NK-92 (cell line): ENCODE data around the gene FLT3LG.

Experiments
- DNase-seq: peaks from one replicate; lab custom pipeline; 2025; ENCODE audit not compliant: unreplicated experiment; lab: John Stamatoyannopoulos, UW

Gene FLT3LG

GRCh38 chr19:49507803-49508494 lies 33.9 kb downstream of the FLT3LG start:
- no peak for DNase-seq

GRCh38 chr19:49512970-49513745 lies 39.1 kb downstream of the FLT3LG start:
- no peak for DNase-seq

- DNase-seq = no peak
Observed at GRCh38 chr19:49513746-49514118, 39.7 kb downstream of the FLT3LG start.

- no peak for DNase-seq
Observed at GRCh38 chr19:49514151-49514550, 40.1 kb downstream of the FLT3LG start.

GRCh38 chr19:49515767-49516166 lies 41.8 kb downstream of the FLT3LG start:
- no peak for DNase-seq

GRCh38 chr19:49518033-49518432 lies 44.0 kb downstream of the FLT3LG start:
- DNase-seq = no peak

GRCh38 chr19:49520705-49521319 lies 46.8 kb downstream of the FLT3LG start:
- no peak for DNase-seq

GRCh38 chr19:49524812-49525455 lies 50.9 kb downstream of the FLT3LG start:
- no peak for DNase-seq

GRCh38 chr19:49528211-49528771 lies 54.3 kb downstream of the FLT3LG start:
- DNase-seq = no peak

GRCh38 chr19:49530708-49531107 lies 56.7 kb downstream of the FLT3LG start:
- no peak for DNase-seq

- no peak for DNase-seq
Observed at GRCh38 chr19:49533551-49534488, 59.8 kb downstream of the FLT3LG start.

- DNase-seq = no peak
Observed at GRCh38 chr19:49534632-49535385, 60.8 kb downstream of the FLT3LG start.
